Panc1 (cell line): ENCODE results near the gene SCGB1A1. TPM values are rescaled to one million over a fixed set of nuclear protein-coding genes. Genes with fewer than 3 reads are reported as not detected.
"Not testable (repeated sequence)": the region's sequence is repeated elsewhere in the genome, so short reads cannot be mapped to it uniquely, and the experiment has no call there.

ENCODE experiments used
- ATAC-seq: fragments of 200-7000 bp; cut with Tn5 transposase; 2 replicates; pipeline ENCODE4 v1.9.1; 2020; ENCODE audit warnings: mild to moderate bottlenecking, moderate library complexity
- BruUV-seq: library from RNA; stranded (reverse); fragments of 400-500 nt; replicated peaks from 2 replicates; lab custom pipeline; 2021; lab: Mats Ljungman, UMichigan
- CTCF ChIA-PET: fragments of 300-600 bp; sonication (Branson Sonifier 250); formaldehyde crosslinking; loops from one replicate; lab custom pipeline; 2022; ENCODE audit warnings: antibody characterized with exemption; lab: Charles Lee
- POLR2A ChIA-PET: fragments of 300-600 bp; sonication (Branson Sonifier 250); formaldehyde crosslinking; loops from one replicate; lab custom pipeline; 2022; ENCODE audit warnings: antibody characterized with exemption; lab: Charles Lee
- DNase-seq: peaks from one replicate; pipeline ENCODE4 v3.0.0-alpha.2; 2010; ENCODE audit warnings: low read depth, low spot score
- H3K27ac ChIP-seq: 2 replicates; pipeline ENCODE4 v1.5.1; 2011; ENCODE audit warnings: mild to moderate bottlenecking, low read length, inconsistent platforms
- H3K27me3 ChIP-seq: fragments of 200-500 bp; sonication (Bioruptor generic); 2 replicates; pipeline ENCODE4 v1.6.0; 2014; ENCODE audit warnings: low read length, inconsistent platforms; ENCODE audit not compliant: control insufficient read depth, insufficient read depth
- H3K36me3 ChIP-seq: fragments of 200-500 bp; sonication (Bioruptor generic); 2 replicates; pipeline ENCODE4 v1.5.1; 2014; ENCODE audit warnings: inconsistent platforms, mild to moderate bottlenecking, low read length, moderate library complexity; ENCODE audit not compliant: control insufficient read depth, insufficient read depth
- H3K4me1 ChIP-seq: 2 replicates; pipeline ENCODE4 v1.5.1; 2011; ENCODE audit warnings: inconsistent platforms, mild to moderate bottlenecking, low read length, moderate library complexity; ENCODE audit not compliant: control insufficient read depth, insufficient read depth
- H3K4me3 ChIP-seq, 2 experiments: 2 replicates each; pipeline ENCODE4 v1.5.1; 2011 to 2012; ENCODE audit warnings: low read depth in 2 of 2, low read length in 2 of 2, mild to moderate bottlenecking in 2 of 2, inconsistent platforms in 1 of 2, moderate library complexity in 1 of 2
- H3K9me3 ChIP-seq: fragments of 200-500 bp; sonication (Bioruptor generic); 2 replicates; pipeline ENCODE4 v1.5.1; 2014; ENCODE audit warnings: low read depth, mild to moderate bottlenecking, inconsistent platforms, low read length, moderate library complexity; ENCODE audit not compliant: control insufficient read depth, insufficient read depth
- CTCF ChIP-seq: fragments of 450-650 bp; IDR thresholded peaks from 2 replicates; pipeline ENCODE4 v1.5.1; 2017; ENCODE audit warnings: mild to moderate bottlenecking
- POLR2AphosphoS5 ChIP-seq: IDR thresholded peaks from 2 replicates; pipeline ENCODE4 v1.6.1; 2012; ENCODE audit warnings: mild to moderate bottlenecking, low read depth, low read length, moderate library complexity
- SIN3A ChIP-seq: IDR thresholded peaks from 2 replicates; pipeline ENCODE4 v1.6.1; 2012; ENCODE audit warnings: low read depth, mild to moderate bottlenecking, low read length, moderate library complexity, borderline replicate concordance; ENCODE audit not compliant: insufficient read depth
- TCF7L2 ChIP-seq: IDR thresholded peaks from 2 replicates; pipeline ENCODE4 v1.6.1; 2011; ENCODE audit warnings: mild to moderate bottlenecking, low read depth, low read length, inconsistent platforms
- in situ Hi-C: cut with HindIII; loops from 2 replicates; pipeline ENCODE4 v1.10.0; 2016; ENCODE audit warnings: low sequenced_read_pairs, low pct_unique_long_range_greater_than_20kb
- intact Hi-C: fragments of 100-400 bp; cut with micrococcal nuclease; formaldehyde crosslinking; loops from one replicate; pipeline ENCODE4 v1.10.0; 2022; ENCODE audit not compliant: unreplicated experiment
- total RNA-seq: library from RNA; stranded (reverse); gene quantifications from one replicate; pipeline ENCODE4 v1.2.1, GENCODE V29; 2021; ENCODE audit not compliant: unreplicated experiment
- TF ChIP-seq, protein P1 (sequence below), 2 experiments: IDR thresholded peaks; 2 replicates each; pipeline ENCODE4 v1.6.1; 2011 to 2012; ENCODE audit warnings: low read depth in 2 of 2, control low read depth in 1 of 2, low read length in 1 of 2, mild to moderate bottlenecking in 1 of 2, moderate library complexity in 1 of 2; ENCODE audit not compliant: insufficient read depth in 1 of 2

SCGB1A1 gene
- total RNA-seq, 1 experiment from 2014 or later = 1.1 TPM

GRCh38 chr11:62374801-62375200 is 44.0 kb upstream of the SCGB1A1 start:
- Histone ChIP-seq H3K27ac (no peak overlapping the region), H3K9me3 (no peaks in the 10 kb centered on the region), H3K4me3 (no peak overlapping the region), H3K4me1 (no peaks in the 10 kb centered on the region), H3K27me3 (no peaks in the 10 kb centered on the region), H3K36me3 (no peaks in the 10 kb centered on the region)
- intact Hi-C loops (no loop called here), in situ Hi-C loops (no loop called here)
- ATAC-seq (no peak), DNase-seq (no peak)
- CTCF ChIA-PET = no interaction called here
- POLR2A ChIA-PET = no interaction called here
- TF ChIP-seq, protein P1, sequence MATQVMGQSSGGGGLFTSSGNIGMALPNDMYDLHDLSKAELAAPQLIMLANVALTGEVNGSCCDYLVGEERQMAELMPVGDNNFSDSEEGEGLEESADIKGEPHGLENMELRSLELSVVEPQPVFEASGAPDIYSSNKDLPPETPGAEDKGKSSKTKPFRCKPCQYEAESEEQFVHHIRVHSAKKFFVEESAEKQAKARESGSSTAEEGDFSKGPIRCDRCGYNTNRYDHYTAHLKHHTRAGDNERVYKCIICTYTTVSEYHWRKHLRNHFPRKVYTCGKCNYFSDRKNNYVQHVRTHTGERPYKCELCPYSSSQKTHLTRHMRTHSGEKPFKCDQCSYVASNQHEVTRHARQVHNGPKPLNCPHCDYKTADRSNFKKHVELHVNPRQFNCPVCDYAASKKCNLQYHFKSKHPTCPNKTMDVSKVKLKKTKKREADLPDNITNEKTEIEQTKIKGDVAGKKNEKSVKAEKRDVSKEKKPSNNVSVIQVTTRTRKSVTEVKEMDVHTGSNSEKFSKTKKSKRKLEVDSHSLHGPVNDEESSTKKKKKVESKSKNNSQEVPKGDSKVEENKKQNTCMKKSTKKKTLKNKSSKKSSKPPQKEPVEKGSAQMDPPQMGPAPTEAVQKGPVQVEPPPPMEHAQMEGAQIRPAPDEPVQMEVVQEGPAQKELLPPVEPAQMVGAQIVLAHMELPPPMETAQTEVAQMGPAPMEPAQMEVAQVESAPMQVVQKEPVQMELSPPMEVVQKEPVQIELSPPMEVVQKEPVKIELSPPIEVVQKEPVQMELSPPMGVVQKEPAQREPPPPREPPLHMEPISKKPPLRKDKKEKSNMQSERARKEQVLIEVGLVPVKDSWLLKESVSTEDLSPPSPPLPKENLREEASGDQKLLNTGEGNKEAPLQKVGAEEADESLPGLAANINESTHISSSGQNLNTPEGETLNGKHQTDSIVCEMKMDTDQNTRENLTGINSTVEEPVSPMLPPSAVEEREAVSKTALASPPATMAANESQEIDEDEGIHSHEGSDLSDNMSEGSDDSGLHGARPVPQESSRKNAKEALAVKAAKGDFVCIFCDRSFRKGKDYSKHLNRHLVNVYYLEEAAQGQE (IDR thresholded peaks at IDR 0.05; ENCODE audit: insufficient read depth in 1 of 2, low read depth in 2 of 2, low read length in 1 of 2) = no peak
- TF ChIP-seq TCF7L2 (no peak), SIN3A (no peak), POLR2AphosphoS5 (no peak), CTCF (no peak)
- no TSS peak for BruUV-seq

DNA sequence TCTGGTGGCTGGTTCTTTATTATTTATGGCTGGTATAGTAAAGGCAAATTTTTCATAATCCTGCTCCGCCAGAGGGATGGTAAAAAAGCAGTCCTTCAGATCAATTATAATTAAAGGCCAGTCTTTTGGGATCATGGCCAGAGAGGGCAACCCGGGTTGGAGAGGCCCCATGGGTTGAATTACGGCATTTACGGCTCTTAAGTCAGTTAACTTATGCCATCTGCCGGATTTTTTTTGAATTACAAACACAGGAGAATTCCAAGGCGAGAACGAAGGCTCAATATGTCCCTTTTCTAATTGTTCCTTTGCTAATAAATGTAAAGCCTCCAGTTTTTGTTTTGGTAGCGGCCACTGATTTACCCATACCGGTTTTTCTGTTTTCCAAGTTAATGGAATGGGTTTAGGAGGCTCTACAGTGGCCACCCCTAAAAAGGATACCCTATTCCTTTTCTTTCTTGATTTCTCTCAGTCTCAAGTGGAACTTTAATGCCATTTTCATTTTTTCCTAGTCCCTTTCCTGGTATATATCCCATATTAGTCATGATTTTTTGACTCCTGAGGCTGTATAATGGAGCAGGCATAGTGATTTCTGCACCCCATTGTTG is 40.3 kb upstream of the SCGB1A1 start:
- in situ Hi-C loops, H3K27me3 ChIP-seq, H3K36me3 ChIP-seq, H3K4me3 ChIP-seq, ATAC-seq, H3K9me3 ChIP-seq, H3K27ac ChIP-seq, BruUV-seq, POLR2A ChIA-PET, DNase-seq: not testable (repeated sequence)
- CTCF ChIA-PET = interaction anchor here (0.6 kb wide), 1 partner anchor 285 kb away, joined by 3 read pairs; no protein-coding TSS in a partner anchor
- intact Hi-C loops = loop anchor here (1.0 kb wide), 1 partner anchor 38 kb away; no protein-coding TSS in a partner anchor
- peaks cover 15% of the 10 kb centered on the region for H3K4me1 ChIP-seq
- peak; percentile 56 for TF ChIP-seq CTCF

DNA sequence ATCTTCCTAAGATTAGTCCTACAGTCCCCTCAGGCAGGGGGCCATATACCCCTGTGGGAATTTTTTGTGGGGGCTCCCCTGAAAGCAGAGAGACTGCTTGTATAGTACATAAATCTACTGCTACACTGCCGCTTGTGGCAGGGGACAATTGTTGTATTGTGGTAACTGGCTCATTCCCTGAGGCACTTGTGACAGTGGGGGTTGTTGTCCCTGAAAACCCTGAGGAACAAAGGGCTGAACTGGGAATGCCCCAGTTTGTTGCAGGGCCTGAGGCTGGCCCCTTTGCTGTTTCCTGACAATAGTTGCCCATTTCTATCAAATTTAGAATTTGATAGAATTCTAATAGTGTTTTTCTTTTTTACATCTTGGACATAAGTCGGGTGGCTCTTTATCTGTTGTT is 39.2 kb upstream of the SCGB1A1 start:
- H3K27ac ChIP-seq, CTCF ChIA-PET, ATAC-seq, intact Hi-C loops, H3K9me3 ChIP-seq, BruUV-seq, H3K36me3 ChIP-seq, POLR2A ChIA-PET, in situ Hi-C loops, DNase-seq, H3K27me3 ChIP-seq, H3K4me3 ChIP-seq: not testable (repeated sequence)
- peaks cover 15% of the 10 kb centered on the region for H3K4me1 ChIP-seq
